NCI-H2029 (cell line): Measurements from ENCODE around the gene DHTKD1.
"Not testable (repeated sequence)": the region's sequence is repeated elsewhere in the genome, so short reads cannot be mapped to it uniquely, and the experiment has no call there.

Experiments
- DNase-seq: peaks from one replicate; lab custom pipeline; 2025; lab: John Stamatoyannopoulos, UW

Gene DHTKD1

GRCh38 chr10:12150163-12150562, 81.4 kb downstream of the DHTKD1 start:
- no peak for DNase-seq

GRCh38 chr10:12154516-12154915, 85.8 kb downstream of the DHTKD1 start:
- DNase-seq, result no peak

GRCh38 chr10:12156367-12157123, 87.8 kb downstream of the DHTKD1 start:
- no peak for DNase-seq

GRCh38 chr10:12158111-12158510, 89.4 kb downstream of the DHTKD1 start:
- DNase-seq, result no peak

GRCh38 chr10:12160664-12161063, 91.9 kb downstream of the DHTKD1 start:
- DNase-seq, result no peak

- no peak for DNase-seq
Measured at GRCh38 chr10:12162927-12163326, 94.2 kb downstream of the DHTKD1 start.

DNA sequence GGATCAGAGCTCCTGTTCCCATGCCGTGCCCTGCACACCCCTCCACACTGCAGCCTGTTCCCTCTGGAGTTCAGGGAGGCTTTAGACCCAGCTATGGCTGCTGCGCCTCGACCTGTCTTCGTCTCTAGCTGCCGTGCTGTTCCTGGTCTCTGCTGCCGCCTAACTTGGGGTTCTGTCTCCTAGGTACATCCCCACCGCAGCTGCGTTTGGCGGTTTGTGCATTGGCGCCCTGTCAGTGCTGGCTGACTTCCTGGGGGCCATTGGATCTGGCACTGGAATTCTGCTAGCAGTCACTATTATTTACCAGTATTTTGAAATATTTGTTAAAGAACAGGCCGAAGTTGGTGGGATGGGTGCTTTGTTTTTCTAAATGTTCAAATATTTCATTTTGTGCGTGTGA, 95.3 kb downstream of the DHTKD1 start:
- DNase-seq, result no peak

DNA sequence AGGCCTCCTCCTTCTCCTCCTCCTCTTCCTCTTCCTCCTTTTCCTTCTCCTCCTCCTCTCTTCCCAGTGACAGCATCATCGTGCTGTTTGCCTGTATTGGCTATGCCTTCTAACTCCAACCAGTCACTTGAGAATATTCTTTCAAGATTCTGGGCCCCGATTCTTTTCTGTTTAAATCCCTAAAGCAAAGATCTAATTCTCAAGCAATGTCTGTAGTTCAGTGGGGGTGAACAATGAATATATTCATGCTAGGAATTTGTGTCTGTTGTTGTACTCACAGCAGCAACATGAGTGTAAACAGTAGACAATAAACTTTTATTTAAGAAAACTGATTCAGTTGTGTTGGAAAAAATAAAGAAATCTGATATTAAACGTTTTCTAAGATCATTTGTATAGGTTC, 96.3 kb downstream of the DHTKD1 start:
- DNase-seq, result no peak

DNA sequence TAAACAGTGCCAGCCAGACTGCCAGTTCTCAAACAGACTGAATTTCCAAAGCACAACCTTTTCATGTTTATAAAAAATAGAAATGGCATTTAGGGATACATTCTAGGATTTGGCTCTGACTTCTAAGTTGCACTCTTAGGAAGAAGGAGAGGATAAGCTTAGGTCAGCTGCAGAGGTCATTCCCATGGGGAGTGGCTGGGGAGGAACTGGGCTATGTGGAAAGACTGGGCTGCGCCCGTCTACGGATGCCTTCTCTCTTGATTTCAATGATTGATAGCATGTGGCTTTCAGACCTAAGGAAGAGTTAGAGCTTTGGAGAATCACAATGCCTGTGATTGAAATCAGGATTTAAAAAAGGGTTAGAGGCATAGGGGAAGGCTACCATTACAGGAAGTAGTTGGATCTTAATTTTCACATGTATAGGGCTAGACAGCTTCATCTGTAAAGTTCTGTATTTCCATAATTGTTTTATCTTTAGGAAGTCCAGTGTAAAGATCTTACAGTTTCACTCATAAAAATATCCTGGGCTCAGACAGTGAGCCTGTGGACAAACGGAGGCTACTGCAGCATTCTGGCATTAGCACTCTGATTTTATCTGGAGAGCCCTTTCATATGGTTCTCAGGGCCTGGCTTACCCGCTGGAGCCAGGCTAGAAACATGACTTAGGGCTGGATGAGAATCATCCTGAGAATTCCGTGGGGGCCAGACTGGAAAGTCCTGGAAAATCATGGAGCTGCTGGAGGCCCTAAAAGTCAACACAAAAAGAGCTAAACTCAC, 97.4 kb downstream of the DHTKD1 start:
- DNase-seq, result no peak

- DNase-seq, result not testable (repeated sequence)
Measured at GRCh38 chr10:12171512-12171911, 102.8 kb downstream of the DHTKD1 start.
